MM.1S (cell line): Measurements from ENCODE around the gene DNAJC8.

Source experiments
- DNase-seq: peaks from one replicate; pipeline ENCODE4 v3.0.0-alpha.2; 2015
- H2AFZ ChIP-seq: fragments of 300-600 bp; sonication (generic); 2 replicates; pipeline ENCODE4 v1.6.0; 2016; ENCODE audit warnings: antibody characterized with exemption, low read length
- H3F3A ChIP-seq: fragments of 300-600 bp; sonication (generic); 2 replicates; pipeline ENCODE4 v1.6.1; 2016; ENCODE audit warnings: mild to moderate bottlenecking, antibody characterized with exemption, low read length, moderate library complexity, mixed read lengths; ENCODE audit not compliant: insufficient read depth
- H3K27ac ChIP-seq: fragments of 300-600 bp; sonication (generic); 2 replicates; pipeline ENCODE4 v1.5.1; 2016; ENCODE audit warnings: mild to moderate bottlenecking, low read length
- H3K27me3 ChIP-seq: fragments of 300-600 bp; sonication (generic); replicated peaks from 2 replicates; pipeline ENCODE4 v1.6.0; 2016; ENCODE audit warnings: low read length; ENCODE audit not compliant: insufficient read depth
- H3K36me3 ChIP-seq: fragments of 300-600 bp; sonication (generic); replicated peaks from 2 replicates; pipeline ENCODE4 v1.6.1; 2016; ENCODE audit warnings: mild to moderate bottlenecking, low read length, mixed read lengths; ENCODE audit not compliant: insufficient read depth
- H3K4me1 ChIP-seq: fragments of 300-600 bp; sonication (generic); 2 replicates; pipeline ENCODE4 v1.6.1; 2016; ENCODE audit warnings: low read length, mixed read lengths
- H3K4me2 ChIP-seq: fragments of 300-600 bp; sonication (generic); 2 replicates; pipeline ENCODE4 v1.6.0; 2016; ENCODE audit warnings: low read depth, low read length
- H3K4me3 ChIP-seq: fragments of 300-600 bp; sonication (generic); 2 replicates; pipeline ENCODE4 v1.5.1; 2016; ENCODE audit warnings: low read length, mixed read lengths
- H3K79me2 ChIP-seq: fragments of 300-600 bp; sonication (generic); 2 replicates; pipeline ENCODE4 v1.6.1; 2016; ENCODE audit warnings: mixed run types, low read length, mixed read lengths
- H3K9ac ChIP-seq: fragments of 300-600 bp; sonication (generic); 2 replicates; pipeline ENCODE4 v1.6.1; 2016; ENCODE audit warnings: low read length, mixed read lengths
- H3K9me2 ChIP-seq: fragments of 300-600 bp; sonication (generic); replicated peaks from 2 replicates; pipeline ENCODE4 v1.6.1; 2016; ENCODE audit warnings: mild to moderate bottlenecking, low read length, mixed read lengths; ENCODE audit not compliant: insufficient read depth
- H3K9me3 ChIP-seq: fragments of 300-600 bp; sonication (generic); replicated peaks from 2 replicates; pipeline ENCODE4 v1.6.1; 2016; ENCODE audit warnings: mild to moderate bottlenecking, low read length, mixed read lengths; ENCODE audit not compliant: insufficient read depth
- H4K20me1 ChIP-seq: fragments of 300-600 bp; sonication (generic); 2 replicates; pipeline ENCODE4 v1.6.1; 2016; ENCODE audit warnings: mild to moderate bottlenecking, low read length, moderate library complexity, mixed read lengths; ENCODE audit not compliant: insufficient read depth
- CTCF ChIP-seq: fragments of 300-600 bp; sonication (generic); IDR thresholded peaks from 2 replicates; pipeline ENCODE4 v1.5.1; 2016; ENCODE audit warnings: antibody characterized with exemption, low read length, mixed read lengths
- EZH2 ChIP-seq: fragments of 300-600 bp; sonication (generic); optimal IDR thresholded peaks from 2 replicates; pipeline ENCODE3; 2017; ENCODE audit warnings: low read depth, mild to moderate bottlenecking, antibody characterized with exemption, low read length, mixed read lengths
- EZH2phosphoT487 ChIP-seq: fragments of 300-600 bp; sonication (generic); IDR thresholded peaks from 2 replicates; pipeline ENCODE4 v1.6.1; 2018; ENCODE audit warnings: antibody characterized with exemption, low read length

The DNAJC8 gene

GRCh38 chr1:28161751-28162150, 71.1 kb downstream of the DNAJC8 start:
- Histone ChIP-seq H3K4me3 (no peak overlapping the region), H3K9me2 (no peaks in the 10 kb centered on the region), H3K4me2 (no peak overlapping the region), H4K20me1 (no peaks in the 10 kb centered on the region), H3F3A (no peaks in the 10 kb centered on the region), H3K79me2 (no peaks in the 10 kb centered on the region), H3K27me3 (no peaks in the 10 kb centered on the region), H3K36me3 (no peaks in the 10 kb centered on the region), H3K9ac (no peak overlapping the region), H2AFZ (no peak overlapping the region), H3K27ac (no peak overlapping the region), H3K9me3 (no peaks in the 10 kb centered on the region), H3K4me1 (no peaks in the 10 kb centered on the region)
- DNase-seq, result no peak
- TF ChIP-seq CTCF (no peak), EZH2 (no peak), EZH2phosphoT487 (no peak)

GRCh38 chr1:28160782-28161266, 72.0 kb downstream of the DNAJC8 start:
- Histone ChIP-seq H3K9me3 (no peaks in the 10 kb centered on the region), H3K27ac (no peak overlapping the region), H3K4me3 (no peak overlapping the region), H3K4me2 (no peak overlapping the region), H3F3A (no peaks in the 10 kb centered on the region), H3K4me1 (no peaks in the 10 kb centered on the region), H3K9ac (no peak overlapping the region), H2AFZ (no peak overlapping the region), H3K79me2 (no peaks in the 10 kb centered on the region), H4K20me1 (no peaks in the 10 kb centered on the region), H3K27me3 (no peaks in the 10 kb centered on the region), H3K9me2 (no peaks in the 10 kb centered on the region), H3K36me3 (no peaks in the 10 kb centered on the region)
- no peak for DNase-seq
- TF ChIP-seq EZH2, result no peak
- TF ChIP-seq EZH2phosphoT487, result no peak
- no peak for TF ChIP-seq CTCF

GRCh38 chr1:28159680-28160079, 73.1 kb downstream of the DNAJC8 start:
- Histone ChIP-seq H3K36me3 (no peaks in the 10 kb centered on the region), H3K4me1 (0 out of 2 replicates have a peak, but pooled peaks cover 3% of the 10 kb centered on the region), H3K9ac (no peak overlapping the region), H3K4me3 (no peak overlapping the region), H3K4me2 (no peak overlapping the region), H3K27ac (no peak overlapping the region), H4K20me1 (no peaks in the 10 kb centered on the region), H3F3A (no peaks in the 10 kb centered on the region), H2AFZ (no peak overlapping the region), H3K79me2 (no peaks in the 10 kb centered on the region), H3K9me2 (no peaks in the 10 kb centered on the region), H3K9me3 (no peaks in the 10 kb centered on the region), H3K27me3 (no peaks in the 10 kb centered on the region)
- no peak for DNase-seq
- TF ChIP-seq CTCF (no peak), EZH2phosphoT487 (no peak), EZH2 (no peak)
